Subcutaneous adipose tissue (tissue), 4 donors: ENCODE results near the gene FAM237A. TPM values are rescaled to one million over a fixed set of nuclear protein-coding genes. Genes with fewer than 3 reads are reported as not detected.

ENCODE experiments used
- CTCF ChIP-seq: fragments of 450-650 bp; IDR thresholded peaks from one replicate; pipeline ENCODE4 v1.5.1; 2016; ENCODE audit warnings: low read depth, mild to moderate bottlenecking, control low read depth, antibody characterized with exemption, moderate library complexity
- total RNA-seq, 4 donors: library from RNA; depleted of rRNA; stranded (reverse); fragments of >200 nt; gene quantifications; one replicate each; pipeline ENCODE4 v1.1.0, GENCODE V29; 2016

Gene FAM237A
- total RNA-seq, 4 donors from 2014 or later: not detected

GRCh38 chr2:206688453-206688852, 46.2 kb downstream of the FAM237A start:
- TF ChIP-seq CTCF: no peak

- TF ChIP-seq CTCF: no peak
These were observed 46.7 kb downstream of the FAM237A start for GRCh38 chr2:206688990-206689389.

- TF ChIP-seq CTCF: no peak
These were observed 50.7 kb downstream of the FAM237A start for GRCh38 chr2:206692971-206693370.

- TF ChIP-seq CTCF: no peak
These were observed 51.3 kb downstream of the FAM237A start for GRCh38 chr2:206693399-206694137.

- TF ChIP-seq CTCF: no peak
These were observed 54.6 kb downstream of the FAM237A start for GRCh38 chr2:206696910-206697309.

GRCh38 chr2:206698811-206699210, 56.5 kb downstream of the FAM237A start:
- TF ChIP-seq CTCF: no peak

Other genes with a start within 250 kb of the FAM237A start
- 1 to 10 TPM in 1 of 4 donors, under 1 TPM in 3; 0.19 to 1.1 (median 0.50) TPM for gene ADAM23, start 199.0 kb upstream of the FAM237A start, total RNA-seq
- gene DYTN, start 75.9 kb downstream of the FAM237A start, total RNA-seq: not detected
- gene MDH1B, start 122.8 kb downstream of the FAM237A start, total RNA-seq: 1 to 10 TPM in 1 of 4 donors, under 1 TPM in 3; 0.17 to 1.1 (median 0.51) TPM
- gene FASTKD2, start 123.1 kb downstream of the FAM237A start, total RNA-seq: 10 to 100 TPM; 24.8 to 45.2 (median 27.2) TPM